ACHN (cell line): ENCODE data around the gene CPAMD8.

Experiments used
- DNase-seq: peaks from one replicate; pipeline ENCODE4 v3.0.0-alpha.2; 2015
- in situ Hi-C: cut with HindIII; loops from 2 replicates; pipeline ENCODE4 v1.10.0; 2017; ENCODE audit warnings: low sequenced_read_pairs, low pct_ligation_motif_present, low pct_unique_long_range_greater_than_20kb

CPAMD8 gene

DNA sequence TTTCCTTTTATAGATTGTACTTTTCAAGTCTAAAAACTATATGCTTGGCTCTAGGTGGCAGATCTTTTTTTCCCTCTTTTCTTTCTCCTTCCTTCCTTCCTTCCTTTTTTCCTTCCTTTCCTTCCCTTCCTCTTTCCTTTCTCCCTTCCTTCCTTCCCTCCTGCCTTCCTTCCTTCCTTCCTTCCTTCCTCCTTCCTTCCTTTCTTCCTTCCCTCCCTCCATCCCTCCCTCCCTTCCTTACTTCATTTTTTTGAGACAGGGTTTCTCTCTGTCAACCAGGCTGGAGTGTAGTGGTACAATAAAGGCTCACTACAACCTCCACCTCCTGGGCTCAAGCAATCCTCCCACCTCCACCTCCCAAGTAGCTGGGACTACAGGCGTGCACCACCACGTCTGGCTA, 89.7 kb downstream of the CPAMD8 start:
- DNase-seq: no peak
- in situ Hi-C loops: no loop called here

DNA sequence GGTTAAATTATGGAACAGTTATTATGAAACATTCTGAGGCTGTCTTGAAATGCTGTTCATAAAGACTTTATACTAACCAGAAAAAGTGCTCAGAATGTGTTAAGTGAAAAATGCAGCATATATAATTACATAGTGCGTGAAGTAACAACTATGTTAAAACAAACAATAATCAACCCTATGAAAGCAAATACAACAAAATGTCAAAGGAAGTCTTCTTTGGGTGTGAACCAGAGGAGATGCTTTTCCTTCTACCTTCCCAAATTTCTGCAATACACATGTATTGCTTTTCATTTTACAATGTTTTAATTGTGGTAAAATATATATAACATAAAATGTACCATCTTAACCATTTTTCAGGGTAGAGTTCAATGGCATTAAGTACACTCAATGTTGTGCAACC, 92.1 kb downstream of the CPAMD8 start:
- no peak for DNase-seq
- in situ Hi-C loops: no loop called here

DNA sequence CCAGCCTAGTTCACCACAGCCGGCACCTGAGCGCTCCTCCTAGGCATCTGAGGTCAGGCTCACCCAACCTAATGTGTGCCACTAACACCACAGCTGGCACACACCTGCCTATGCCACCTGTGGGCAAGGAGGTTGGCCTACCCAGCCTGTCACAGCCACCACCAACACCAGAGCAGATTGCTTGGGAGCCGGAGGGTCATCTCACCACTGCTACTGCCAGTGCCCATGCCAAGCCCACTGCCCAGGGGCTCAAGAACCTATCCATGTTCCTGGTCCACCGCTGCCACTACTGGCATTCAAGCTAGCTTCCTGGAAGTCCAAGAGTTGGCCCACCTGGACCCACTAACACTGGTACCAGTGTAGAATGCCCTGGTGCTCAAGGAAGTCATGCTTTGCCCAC, 95.3 kb downstream of the CPAMD8 start:
- in situ Hi-C loops: no loop called here

DNA sequence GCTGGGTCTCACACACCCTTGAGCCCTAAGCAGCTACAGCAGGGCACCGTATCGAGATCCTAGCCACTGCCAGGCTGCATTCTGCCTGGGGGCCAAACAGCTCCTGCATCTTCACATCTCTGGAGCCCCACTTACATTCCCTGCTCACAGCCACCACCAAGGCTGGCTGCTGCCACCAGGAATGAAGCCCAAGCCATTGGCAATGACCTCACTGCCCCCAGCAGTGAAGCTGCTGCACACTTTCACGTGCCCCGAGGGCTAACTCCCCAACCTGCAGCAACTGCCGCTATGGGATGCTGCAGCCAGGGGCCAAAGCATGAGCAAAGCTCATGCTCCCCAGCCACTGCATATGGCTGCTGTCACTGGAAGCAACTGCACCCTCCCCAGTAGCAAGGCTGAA, 95.9 kb downstream of the CPAMD8 start:
- DNase-seq: no peak
- in situ Hi-C loops: no loop called here

More for the DNA sequence above, 95.3 kb downstream of the CPAMD8 start:
- no peak for DNase-seq

DNA sequence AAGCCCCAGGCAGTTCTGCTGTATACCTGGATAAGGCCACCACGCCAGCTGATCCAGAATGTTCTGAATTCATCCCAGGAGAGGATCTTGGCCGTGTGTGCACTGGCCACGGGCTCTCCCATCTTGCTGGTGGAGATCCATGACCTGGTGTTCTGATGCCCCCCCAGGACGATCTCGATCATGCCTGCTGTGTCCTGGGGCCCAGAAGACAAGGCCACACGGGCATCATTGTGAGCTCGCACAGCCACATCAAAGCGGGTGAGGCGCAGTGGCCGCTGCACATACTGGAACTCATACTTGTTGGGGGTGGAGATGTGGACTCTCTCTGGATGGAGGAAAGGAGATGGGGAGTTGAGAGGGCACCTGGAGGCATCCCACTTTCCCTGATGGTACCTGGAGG, 97.7 kb downstream of the CPAMD8 start:
- in situ Hi-C loops: no loop called here
- DNase-seq: no peak

DNA sequence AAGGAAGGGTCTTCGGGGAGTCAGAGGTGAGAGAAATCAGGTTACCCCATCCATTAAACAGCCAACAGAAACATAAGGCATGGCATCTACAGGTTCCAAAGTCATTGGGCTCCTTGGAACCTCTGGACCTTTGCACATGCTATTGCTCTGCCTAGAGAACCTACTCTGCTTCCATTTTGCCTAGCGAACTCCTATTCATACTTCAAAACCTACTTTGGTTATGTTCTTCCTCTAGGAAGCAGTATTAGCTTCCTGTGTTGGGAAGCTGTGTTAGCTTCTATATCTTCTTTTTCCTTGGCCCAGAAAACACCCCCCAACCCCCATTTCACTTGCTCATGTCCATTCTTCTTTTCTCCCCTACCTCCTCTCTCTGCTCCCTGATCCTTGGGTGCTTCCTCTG, 98.3 kb downstream of the CPAMD8 start:
- no peak for DNase-seq
- in situ Hi-C loops: no loop called here

DNA sequence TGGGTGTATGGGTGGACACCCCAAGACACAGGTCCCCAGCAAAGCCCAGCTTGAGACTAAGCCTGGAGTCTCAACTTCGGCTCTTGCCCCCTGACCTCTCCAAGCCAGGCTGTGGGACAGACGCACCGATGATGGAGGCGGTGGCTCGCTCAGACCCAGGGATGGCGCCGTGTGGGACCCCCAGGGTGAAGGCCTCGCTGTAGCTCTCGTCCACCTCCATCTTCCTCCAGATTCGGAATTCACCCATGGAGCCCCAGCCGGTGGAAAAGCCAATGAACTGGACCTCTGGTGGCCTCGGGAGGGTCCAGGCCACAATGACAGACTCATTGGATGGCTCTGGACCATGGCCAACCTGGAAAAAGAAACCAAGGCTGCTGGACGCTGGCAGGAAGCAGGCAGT, 98.7 kb downstream of the CPAMD8 start:
- in situ Hi-C loops: no loop called here
- no peak for DNase-seq

DNA sequence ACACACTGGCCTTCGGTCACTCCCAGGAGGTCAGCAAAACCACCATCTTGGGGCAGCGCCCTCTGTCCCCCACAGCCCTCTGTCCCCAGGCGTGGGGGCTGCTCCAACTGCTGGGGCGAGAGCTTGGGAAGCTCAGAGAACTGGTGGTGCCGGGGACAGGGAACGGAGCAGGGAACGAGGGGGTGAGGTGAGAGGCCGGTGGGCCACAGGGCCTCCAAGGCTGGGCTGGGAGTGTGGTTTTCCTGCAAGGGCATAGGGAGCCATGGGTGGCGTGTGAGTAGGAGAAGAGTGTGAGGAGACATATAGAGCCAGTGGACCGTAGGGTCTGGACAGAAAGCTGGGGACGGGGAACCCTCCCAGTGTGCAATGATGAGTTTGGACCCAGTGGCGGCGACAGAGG, 103.7 kb downstream of the CPAMD8 start:
- DNase-seq: no peak
- in situ Hi-C loops: no loop called here

DNA sequence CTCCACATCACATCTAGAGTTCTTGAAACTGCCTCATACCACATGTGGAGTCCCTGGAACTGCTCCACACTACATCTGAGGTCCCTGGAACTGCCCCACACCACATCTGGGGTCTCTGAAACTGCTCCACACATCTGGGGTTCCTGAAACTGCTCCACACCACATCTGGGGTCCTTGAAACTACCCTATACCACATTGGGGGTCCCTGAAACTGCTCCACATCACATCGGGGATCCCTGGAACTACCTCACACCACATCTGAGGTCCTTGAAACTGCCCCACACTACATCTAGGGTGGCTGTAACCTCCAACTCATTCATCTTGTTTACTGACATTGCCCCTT, 104.0 kb downstream of the CPAMD8 start:
- DNase-seq: no peak
- in situ Hi-C loops: no loop called here

DNA sequence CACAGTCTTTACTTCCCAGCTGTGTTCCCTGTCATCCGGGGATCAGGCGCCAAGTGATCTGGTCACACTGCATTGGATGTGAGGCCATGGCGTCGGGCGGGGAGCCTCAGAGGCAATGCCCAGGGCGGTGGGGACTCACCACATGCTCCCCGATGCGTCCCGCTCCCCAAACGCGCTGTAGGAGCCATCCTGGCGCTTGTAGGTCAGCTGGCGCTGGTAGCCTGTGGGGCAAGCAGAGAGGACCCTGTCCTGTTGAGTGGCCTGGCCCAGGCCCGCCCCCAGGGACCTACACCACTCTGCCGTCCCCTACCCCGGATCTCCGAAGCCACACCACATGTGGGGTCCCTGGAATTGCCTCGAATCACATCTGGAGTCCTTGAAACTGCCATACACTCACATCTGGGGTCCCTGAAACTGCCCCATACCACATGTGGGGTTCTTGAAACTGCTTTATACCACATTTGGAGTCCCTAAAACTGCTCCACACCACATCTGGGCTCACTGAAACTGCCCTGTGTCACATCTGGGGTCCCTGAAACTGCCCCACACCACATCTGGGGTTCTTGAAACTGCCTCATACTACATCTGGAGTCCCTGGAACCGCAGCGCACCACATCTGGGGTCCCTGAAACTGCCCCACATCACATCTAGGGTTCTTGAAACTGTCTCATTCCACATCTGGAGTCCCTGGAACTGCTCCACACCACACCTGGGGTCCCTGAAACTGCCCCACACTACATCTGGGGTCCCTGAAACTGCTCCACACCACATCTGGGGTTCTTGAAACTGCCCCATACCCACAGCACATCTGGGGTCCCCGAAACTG, 104.6 kb downstream of the CPAMD8 start:
- DNase-seq: no peak
- in situ Hi-C loops: no loop called here

DNA sequence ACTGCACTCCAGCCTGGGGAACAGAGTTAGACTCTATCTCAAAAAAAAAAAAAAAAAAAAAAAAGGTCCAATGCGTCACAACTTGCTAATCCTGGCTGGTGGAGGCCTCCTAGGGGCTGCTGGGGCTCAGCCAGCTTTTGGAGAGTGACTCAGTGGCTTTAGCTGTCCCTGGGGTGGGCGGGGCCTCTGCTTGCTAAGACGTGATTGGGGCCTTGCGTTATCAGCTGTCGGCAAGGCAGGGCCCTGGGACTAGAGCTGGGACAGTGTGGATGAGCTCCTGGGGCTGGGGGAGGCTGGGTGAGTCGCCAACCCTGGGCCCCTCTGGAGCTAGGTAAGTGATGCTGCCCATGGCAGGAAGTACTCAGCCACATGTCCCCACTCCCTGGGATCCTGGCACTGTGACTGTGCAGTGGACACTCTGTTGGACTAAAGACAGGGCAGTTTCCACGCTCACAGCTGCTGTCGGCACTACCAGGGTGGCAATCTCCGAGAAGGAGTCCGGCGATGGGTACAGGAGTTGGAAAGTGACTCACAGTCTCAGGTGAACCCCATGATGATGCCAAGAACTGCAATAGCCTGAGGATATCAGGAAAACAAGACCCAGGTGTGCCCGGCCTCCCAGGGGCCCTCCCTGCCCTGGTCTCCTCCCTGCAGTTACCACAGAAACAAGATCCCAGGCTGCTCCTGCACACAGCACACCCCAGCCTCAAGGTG, 105.6 kb downstream of the CPAMD8 start:
- DNase-seq: peak; percentile 30
- in situ Hi-C loops: no loop called here

DNA sequence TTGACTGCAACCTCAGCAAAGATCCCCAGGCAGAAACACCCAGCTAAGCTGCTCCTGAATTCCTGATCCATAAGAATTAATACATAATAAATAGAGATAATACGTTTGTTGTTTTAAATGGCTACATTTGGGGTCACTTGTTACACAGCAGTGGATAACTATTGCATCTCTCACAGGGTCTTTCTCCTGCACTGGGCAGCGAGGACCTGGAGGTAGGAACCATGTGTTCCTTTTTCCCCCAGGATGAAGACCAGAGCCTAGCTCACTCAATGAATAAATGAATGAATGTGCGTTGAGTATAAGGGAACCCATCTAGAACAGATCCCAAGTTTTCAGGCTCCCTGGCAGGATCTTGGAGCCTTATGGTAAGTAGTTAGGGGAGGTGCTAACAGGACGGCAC, 107.1 kb downstream of the CPAMD8 start:
- DNase-seq: no peak
- in situ Hi-C loops: no loop called here

DNA sequence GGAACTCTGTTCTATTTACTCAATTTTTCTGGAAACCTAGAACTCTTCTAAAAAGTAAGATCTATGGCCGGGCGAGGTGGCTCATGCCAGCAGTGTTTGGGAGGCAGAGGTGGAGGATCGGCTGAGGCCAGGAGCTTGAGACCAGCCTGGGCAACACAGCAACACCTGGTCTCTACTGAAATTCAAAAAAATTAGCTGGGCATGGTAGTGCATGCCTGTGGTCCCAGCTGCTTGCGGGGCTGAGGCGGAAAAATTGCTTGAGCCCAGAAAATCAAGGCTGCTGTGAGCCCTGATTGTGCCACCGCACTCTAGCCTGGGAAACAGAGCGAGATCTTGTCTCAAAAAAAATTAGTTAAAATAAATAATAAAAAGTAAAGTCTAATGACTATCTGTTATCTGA, 109.2 kb downstream of the CPAMD8 start:
- in situ Hi-C loops: no loop called here
- DNase-seq: no peak

DNA sequence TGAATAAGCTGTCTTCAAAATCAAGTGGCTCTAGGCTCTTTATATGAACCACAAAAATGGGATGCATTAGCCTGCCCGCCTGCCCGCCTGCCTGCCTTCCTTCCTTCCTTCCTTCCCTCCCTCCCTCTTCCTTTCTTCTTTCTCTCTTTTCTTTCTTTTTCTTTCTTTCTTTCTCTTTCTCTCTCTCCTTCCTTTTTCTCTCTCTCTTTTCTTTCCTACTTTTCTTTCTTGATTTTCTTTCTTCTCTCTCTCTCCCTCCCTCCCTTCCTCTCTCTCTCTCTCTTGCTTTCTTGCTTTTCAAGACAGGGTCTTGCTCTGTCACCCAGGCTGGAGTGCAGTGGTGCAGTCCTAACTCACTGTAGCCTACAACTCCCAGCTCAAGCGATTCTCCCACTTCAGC, 110.9 kb downstream of the CPAMD8 start:
- in situ Hi-C loops: no loop called here
- DNase-seq: no peak

DNA sequence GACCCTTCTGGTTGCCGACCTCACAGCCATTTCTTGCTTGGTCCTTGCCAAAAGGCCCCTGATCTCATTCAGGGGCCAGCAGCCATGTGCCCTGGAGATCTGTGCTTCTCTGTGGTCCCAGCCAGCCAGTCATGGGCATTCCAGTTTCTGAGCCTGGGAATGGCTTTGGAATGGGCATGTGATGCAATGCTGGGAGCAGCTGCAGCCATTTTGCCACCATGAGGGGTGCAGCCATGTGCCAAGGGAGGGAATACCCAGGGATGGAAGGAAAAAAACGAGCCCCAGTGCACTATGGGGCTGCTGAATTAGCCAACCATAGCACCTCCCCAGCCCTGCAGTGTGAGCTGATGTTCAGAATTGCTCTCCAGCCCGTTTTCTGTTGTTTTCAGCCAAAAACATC, 111.5 kb downstream of the CPAMD8 start:
- in situ Hi-C loops: no loop called here
- no peak for DNase-seq

DNA sequence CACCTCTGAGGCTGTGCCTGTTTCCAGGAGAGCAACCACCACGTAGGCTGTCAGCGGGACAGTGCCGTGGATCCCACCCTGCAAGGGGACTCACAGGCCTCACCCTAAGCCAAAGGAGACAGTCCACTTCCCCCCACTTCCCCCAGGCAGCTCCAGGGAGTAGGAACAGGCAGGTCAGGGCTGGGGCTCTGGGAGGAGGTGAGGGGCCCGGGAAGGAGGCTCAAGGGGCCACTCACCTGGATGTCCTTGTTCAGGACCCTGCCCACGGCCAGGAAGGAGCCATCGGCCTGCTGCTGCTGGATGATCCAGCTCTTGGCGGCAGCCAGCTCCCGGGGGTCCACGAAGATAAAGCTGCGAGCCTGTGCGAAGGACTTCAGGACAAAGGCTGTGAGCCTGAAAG, 112.2 kb downstream of the CPAMD8 start:
- no peak for DNase-seq
- in situ Hi-C loops: no loop called here

DNA sequence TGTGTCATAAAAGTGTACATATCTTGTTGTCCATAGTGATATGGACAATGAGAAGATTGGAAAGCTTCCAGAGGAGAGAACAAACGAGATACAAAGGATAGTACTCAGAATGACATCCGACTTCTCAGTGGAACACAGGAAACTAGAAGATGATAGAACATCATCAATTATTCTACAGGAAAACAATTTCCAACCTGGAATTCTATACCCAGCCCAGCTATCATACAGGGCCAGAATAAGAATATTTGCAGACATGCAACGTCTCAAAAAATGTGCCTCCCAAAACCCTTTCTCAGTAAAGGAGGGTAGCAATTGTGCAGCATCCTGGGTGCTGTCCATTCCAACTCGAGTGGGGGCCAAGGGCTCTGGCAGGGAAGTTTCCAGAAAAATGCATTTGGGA, 113.8 kb downstream of the CPAMD8 start:
- no peak for DNase-seq
- in situ Hi-C loops: no loop called here

DNA sequence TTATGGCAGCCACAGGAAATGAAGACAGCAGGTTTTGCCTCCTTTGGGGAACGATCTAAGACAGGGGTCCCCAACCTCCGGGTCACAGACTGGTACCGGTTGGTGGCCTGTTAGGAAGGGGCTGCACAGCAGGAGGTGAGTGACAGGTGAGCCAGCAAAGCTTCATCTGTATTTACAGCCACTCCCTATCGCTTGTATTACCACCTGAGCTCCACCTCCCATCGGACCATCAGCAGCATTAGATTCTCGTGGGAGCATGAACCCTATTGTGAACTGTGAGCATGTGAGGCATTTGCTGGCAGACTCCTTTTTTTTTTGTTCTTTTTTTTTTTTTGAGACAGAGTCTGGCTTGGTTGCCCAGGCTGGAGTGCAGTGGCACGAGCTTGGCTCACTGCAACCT, 115.6 kb downstream of the CPAMD8 start:
- no peak for DNase-seq
- in situ Hi-C loops: no loop called here

DNA sequence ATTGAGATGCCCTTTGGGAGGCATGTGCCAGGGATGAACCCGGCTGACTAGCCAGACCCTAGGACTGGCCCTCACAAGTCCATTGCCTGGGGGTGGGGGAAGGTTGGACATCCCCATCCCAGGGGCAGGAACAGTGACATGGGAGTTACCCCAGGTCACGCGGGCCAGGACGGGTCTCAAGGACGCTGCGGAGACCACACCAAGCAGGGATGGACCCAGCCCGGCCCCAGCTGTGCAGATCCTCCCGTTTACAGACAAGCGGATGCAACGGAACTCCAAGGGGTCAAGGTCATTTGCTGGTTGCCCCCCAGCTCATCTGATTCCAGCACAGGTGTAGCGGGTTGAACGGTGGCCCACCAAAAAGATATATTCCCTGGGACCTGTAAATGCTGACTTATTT, 117.9 kb downstream of the CPAMD8 start:
- no peak for DNase-seq
- in situ Hi-C loops: no loop called here

DNA sequence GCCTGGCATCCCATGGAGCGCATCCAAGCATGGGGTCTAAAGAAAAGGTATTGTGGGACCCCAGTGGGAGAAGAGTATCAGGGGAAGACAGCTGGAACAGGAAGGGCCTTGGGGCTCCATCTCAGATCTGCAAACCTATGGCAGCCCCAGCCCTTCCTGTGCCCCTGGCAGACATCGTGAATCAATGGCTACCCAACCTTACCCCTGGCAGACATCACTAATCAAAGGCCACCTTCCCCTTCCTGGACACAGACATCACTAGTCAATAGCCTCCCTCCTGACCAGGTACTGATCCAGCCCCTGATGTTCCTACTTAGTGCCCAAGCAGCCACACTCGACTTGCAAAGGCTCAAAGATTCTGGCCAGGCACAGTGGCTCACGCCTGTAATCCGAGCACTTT, 122.0 kb downstream of the CPAMD8 start:
- in situ Hi-C loops: no loop called here
- DNase-seq: no peak
